ENCODE data around the gene APOF.

The APOF gene

DNA sequence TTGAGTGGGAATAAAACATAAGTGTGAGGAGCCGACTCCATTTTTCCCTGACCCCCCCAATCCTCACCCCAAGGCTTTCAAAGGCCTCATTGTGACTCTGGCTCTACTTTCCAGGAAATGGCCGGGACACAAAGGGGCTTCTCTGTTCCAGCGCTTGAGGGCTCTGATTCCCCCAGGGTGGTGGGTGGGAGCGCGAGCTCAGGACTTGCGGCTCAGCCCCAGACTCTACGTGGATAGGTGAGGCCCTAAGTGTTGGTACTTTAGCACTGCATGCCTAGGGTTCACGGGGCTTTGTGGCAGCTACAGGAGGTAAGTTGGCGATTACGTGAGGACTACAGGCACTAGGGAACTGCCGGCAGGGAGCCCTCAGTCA lies 47.4 kb downstream of the APOF start:
- DNase-seq: no peak
- no peaks in the 10 kb centered on the region for H3K4me1 ChIP-seq
- TF ChIP-seq, protein P1, sequence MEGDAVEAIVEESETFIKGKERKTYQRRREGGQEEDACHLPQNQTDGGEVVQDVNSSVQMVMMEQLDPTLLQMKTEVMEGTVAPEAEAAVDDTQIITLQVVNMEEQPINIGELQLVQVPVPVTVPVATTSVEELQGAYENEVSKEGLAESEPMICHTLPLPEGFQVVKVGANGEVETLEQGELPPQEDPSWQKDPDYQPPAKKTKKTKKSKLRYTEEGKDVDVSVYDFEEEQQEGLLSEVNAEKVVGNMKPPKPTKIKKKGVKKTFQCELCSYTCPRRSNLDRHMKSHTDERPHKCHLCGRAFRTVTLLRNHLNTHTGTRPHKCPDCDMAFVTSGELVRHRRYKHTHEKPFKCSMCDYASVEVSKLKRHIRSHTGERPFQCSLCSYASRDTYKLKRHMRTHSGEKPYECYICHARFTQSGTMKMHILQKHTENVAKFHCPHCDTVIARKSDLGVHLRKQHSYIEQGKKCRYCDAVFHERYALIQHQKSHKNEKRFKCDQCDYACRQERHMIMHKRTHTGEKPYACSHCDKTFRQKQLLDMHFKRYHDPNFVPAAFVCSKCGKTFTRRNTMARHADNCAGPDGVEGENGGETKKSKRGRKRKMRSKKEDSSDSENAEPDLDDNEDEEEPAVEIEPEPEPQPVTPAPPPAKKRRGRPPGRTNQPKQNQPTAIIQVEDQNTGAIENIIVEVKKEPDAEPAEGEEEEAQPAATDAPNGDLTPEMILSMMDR (IDR thresholded peaks at IDR 0.05; ENCODE audit: low read depth, low read length): no peak
- H3K4me3 ChIP-seq (ENCODE audit: low read depth, low read length): peak overlapping the region; percentile 80
- no peaks in the 10 kb centered on the region for H3K9me3 ChIP-seq
- H3K27me3 ChIP-seq: no peaks in the 10 kb centered on the region
- peaks cover 36% of the 10 kb centered on the region for H3K36me3 ChIP-seq

DNA sequence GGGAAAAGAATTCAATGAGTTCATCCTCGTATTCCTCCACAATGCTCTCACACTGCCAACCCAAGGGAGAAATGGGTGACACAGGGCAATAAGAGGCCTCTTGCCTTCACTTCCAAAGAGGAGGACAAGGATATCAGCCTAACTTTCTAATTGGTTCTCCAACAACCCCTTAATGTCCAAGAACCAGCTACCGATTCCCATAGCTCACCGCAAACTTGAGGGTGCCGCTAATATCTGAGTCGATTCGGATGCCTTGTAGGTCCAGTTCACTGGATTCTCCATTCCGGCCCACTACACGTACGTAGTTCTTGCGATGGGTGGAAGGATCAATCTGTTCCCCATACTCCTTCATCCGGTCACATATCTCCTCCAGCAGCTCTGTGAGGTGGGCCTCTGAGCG lies 51.7 kb downstream of the APOF start:
- no peaks in the 10 kb centered on the region for H3K9me3 ChIP-seq

More for the DNA sequence above, 51.7 kb downstream of the APOF start:
- Histone ChIP-seq H3K4me3 (ENCODE audit: low read depth, low read length) (no peak overlapping the region), H3K27me3 (no peaks in the 10 kb centered on the region), H3K36me3 (peaks cover 40% of the 10 kb centered on the region), H3K4me1 (no peaks in the 10 kb centered on the region)
- TF ChIP-seq, protein P1 (IDR thresholded peaks at IDR 0.05; ENCODE audit: low read depth, low read length): no peak
- DNase-seq: no peak
